Left renal pelvis (tissue), 4 donors: ENCODE data around the gene MYH9. TPM values are rescaled to one million over a fixed set of nuclear protein-coding genes. Genes with fewer than 3 reads are reported as not detected.
A peak's percentile ranks its signal among the peaks of the same experiment; 100 is the strongest.

Experiments
- DNase-seq, 4 donors: peaks; one replicate each; pipeline ENCODE4 v3.0.0-alpha.2; 2013; ENCODE audit warnings: low read depth in 4 of 4, low spot score in 3 of 4
- polyA plus RNA-seq, 4 donors: library from polyadenylated mRNA; unstranded; fragments of 120-200 nt; gene quantifications; one replicate each; pipeline ENCODE4 v1.2.1, GENCODE V29; 2013; ENCODE audit not compliant: insufficient read length in 4 of 4

The MYH9 gene
- polyA plus RNA-seq, 4 donors = 131 to 293 (median 286) TPM

DNA sequence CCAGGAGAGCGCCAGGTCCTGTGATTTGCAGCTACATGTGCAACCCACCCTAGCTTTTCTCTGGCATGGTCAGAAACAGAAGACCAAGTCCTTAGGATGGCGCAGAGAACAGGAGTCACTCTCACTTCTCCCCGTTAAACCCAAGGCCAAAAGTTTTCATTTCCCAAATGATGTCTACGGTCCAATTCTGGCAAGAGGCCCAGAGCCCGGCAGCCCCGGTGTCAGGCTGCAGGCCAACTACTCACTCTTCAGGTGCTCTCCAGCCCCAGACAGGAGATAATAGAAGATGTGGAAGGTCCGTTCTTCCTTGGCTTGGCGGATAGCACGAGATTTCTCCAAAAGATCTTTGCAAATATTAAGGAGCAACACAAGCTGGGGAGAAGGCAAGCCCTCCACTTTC is 67.2 kb downstream of the MYH9 start:
- DNase-seq = no peak

DNA sequence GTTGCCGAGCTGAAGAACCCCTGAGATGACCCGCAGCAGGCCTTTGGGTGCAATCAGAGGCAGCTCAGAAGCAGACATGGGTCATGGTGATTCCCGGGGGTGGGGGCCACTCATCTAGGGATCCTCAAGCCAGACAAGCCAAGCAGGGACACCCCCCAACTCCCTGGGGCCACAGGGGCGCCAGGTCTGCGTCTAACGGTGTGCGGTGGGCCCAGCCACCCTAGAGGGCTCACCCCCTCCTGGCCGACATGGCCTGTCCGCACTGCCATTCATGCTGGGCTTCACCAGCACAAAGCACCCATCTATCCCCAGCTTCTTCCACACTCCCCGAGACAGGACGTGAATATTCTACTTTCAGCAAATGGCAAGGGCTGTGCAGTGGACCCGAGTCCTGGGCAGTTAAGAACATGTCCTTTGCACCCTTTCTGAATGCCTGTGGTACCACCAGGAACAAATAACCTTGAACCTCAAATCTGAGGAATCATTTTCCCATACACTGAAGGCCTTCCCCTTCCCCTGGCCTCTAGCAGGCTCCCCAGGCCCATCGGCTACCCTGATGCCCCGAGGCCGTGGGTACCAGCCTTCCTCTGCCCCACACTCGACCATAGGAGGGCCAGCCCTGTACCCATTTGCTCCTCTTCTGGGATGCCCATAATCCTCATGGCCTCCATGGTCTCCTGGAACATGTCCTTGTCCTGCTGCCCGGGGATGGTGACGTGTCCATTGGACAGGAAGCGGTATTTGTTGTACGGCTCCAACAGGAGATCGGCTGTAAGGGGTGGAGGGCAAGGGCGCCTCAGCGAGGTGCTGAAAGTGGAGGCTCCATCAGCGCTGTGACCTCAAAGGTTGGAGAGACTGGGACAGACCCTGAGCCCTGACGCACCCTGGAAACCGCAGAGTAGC is 67.9 kb downstream of the MYH9 start:
- DNase-seq = no peak

DNA sequence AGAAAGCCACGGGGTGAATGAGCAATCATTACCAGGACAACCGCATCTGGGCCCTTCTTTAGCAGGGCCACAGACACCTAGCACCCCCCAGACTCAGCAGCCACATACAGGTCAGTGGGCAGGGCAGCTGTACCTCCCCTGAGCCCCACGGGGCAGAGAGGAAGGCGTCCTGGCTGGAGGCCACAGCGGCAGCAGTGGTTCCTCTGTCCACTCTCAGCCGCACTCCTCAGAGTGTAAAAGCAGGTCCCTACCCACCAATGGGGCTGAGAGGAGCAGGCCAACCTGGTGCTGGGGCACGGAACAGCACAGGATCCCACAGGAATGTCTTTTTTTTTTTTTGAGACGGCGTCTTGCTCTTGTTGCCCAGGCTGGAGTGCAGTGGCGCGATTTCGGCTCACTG is 69.3 kb downstream of the MYH9 start:
- no peak for DNase-seq

DNA sequence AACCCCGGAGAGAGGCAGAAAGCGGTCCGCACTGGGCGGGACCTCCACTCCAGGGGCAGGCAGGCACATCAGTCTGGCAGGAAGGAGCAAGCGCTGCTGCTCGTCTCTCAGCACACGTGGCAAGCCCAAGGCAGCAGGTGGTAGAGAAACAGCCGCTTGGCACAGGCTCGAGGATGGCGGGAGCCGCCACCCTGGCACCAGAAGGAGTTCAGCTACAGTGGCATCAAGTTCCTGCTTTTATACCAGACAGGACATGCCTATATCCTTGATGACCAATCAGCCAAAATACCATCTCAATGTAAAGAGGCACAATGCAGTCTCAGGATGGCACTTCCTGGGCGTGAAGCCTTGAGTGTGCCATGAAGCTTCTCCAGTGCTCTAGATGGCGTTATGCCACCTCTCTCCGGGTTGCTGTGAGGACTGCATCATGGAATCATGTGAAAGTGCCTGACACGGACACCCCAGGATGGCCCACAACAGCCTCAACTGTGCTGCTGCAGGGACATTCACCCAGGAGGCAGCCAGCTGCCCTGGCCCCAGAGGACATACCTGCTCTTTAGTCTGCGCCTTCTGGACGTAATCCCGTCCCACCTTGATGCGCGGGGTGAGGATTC is 70.0 kb downstream of the MYH9 start:
- DNase-seq = no peak

DNA sequence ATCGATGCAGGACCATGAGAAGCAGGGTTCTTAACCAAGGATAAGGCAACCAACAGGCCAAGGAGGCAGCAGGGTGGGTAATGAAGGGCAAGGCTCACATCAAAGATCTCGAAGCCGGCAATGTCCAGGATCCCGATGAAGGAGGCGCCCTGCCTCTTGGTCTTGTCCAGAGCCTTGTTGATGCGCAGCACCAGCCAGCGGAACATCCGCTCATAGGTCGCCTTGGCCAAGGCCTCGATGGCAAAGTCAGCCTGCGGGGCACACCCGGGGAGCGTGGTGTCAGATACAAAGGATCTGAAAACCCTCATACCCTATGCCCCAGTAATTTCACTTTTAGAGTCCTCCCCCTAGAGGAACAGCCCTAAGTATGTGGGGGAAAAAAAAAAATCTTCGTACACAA is 71.3 kb downstream of the MYH9 start:
- no peak for DNase-seq

DNA sequence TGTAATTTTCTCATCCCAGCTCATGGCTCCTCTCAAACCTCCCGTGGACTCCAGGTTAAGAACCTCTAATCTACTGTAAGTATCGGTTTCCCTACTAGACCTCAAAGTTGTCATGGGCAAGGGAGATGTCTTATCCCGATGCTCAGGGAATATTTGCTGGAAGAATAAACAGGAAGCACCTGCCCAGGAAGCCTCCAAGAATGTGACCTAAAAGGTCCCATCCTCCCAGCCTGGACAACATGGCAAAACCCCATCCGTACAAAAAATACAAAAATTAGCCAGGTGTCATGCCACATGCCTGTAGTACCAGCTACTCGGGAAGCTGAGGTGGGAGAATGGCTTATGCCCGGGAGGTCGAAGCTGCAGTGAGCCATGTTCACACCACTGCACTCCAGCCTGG is 72.4 kb downstream of the MYH9 start:
- no peak for DNase-seq

DNA sequence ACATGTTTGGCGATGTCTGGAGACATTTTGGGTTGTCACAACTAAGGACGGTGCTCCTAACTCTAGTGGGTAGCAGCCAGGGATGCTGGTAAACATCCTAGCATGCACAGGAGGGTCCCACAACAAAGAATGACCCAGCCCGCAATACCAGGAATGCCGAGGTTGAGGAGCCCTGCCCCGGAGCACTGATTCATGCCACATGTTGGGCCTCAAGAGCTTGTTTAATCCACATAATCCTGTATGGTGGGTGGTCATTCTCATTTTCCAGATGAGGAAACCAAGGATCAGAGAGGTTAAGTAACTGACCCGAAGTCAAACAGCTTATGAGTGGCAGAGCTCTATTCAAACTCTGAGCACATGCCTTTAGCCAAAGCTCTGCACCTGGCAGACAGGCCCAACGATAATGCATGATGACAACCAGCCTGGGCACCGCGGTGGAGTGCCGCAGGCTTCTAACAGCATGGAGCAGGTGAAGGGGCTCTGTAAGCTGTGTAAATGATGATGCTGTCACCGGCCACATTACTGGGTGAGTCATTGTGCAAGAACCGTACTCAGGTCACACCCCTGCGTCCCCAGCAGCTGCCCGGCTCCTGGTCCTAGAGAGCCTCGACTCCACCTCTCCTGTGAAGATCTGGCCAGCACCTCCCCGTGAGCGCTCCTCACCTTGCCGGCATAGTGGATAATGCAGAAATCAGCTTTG is 76.2 kb downstream of the MYH9 start:
- DNase-seq = no peak

DNA sequence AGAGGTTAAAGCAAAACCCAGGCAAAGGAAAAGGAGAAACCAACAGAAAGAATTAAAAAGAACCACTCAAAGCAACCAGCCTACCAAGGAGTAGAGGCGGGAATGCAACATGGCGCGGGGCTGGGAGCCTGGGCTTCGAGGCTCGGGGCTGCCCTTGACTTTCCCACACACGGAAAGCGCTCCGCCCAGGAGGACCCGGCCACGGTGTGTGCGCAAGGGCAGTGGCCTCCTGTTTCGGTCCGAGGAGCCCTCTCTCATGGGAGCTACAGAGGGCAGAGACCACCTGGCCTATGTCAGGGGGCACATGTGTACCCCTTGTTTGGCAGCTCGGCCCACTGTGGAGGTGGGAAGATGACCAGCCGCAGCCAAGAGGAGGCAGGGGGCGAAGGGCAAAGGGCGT is 78.9 kb downstream of the MYH9 start:
- no peak for DNase-seq

DNA sequence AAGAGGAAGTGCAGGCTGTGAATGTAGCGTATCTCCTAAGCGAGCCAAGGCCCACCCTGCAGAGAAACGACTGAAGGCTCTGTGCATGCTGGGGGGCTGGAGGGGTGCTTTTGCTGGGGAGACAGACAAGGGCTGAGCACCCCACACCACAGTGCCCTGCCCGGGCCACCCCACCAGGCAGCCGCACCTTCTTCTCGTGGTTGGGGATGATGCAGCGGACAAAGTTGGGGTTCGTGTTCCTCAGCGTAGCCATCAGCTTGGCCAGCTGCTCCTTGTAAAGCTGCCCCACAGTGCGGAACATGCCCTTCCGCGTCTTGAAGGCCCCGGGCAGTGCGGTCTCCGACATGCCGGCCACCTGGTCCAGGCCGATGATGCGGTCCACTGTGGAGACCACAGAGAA is 81.5 kb downstream of the MYH9 start:
- no peak for DNase-seq

DNA sequence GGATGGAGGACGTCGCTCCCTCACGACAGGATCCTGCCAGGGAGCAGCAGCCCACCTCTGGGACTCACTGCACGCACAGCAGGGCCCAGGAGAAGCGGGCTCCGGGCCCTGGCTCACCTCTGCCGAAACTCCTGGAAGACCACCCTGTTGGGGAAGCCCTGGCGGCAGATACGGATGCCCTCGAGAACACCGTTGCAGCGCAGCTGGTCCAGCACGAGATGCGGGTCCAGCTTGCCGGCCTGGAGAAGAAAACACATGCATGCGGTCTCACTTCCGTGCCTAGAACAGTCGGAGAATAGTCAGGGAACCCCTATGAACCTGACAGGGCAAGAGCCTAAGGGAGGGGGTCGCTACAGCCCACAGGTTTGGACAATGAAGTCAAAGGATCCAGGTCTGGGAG is 82.0 kb downstream of the MYH9 start:
- DNase-seq = no peak

DNA sequence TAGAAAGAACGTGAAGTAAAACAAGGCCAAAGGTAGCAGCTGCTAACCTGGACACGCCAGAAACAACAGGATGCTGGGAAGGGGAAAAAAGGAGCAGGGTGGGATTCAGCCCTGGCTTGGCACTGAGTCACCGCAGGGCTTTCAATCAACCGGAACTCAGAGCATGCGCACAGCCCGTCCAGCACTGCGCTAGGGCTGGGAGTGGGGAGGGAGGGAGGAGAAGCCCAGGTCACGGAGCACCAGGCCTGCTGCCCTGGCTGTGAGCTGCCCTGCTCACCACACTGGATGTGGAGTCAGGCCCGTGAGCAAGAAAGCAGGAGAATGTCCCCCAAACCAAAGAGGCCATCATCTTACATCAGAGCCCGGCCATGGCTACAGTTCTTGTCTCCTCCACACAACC is 83.3 kb downstream of the MYH9 start:
- DNase-seq = no peak

DNA sequence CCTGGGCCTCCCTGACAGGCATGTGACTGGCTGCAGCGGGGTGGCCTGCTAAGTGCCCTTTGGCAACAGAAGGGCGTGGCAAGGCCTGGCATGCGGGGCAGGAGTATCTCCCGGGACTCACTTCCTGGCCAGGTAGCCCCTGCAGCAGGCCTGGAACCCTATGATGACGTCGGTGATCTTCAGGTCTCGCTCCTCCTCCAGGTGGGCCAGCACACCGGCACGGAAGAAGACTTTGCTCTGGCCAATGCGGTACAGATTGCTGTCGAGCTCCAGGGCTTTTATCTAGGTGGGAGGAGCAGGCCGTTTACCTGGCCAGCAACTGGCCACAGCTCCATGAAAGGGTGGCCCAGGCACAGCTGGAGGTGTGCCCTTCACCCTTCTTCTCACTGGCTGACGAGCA is 83.9 kb downstream of the MYH9 start:
- DNase-seq = no peak

DNA sequence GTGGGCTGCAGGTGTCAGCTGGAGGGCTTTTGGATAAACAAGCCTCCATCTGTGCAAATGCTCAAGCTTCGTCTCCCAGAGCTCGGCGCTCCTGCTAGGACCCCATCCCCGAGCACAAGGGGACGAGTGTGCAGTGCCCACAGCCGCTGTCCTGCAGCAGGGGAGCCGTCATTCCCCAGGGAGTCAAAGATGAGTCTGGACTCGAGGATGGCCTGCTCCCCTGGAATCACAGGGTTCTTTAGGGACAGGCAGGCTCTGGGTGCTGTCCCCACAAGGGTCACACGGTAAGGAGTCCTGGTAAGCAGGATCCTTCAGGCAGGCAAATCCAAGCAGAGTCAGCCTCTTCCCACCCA is 84.7 kb downstream of the MYH9 start:
- DNase-seq = no peak

DNA sequence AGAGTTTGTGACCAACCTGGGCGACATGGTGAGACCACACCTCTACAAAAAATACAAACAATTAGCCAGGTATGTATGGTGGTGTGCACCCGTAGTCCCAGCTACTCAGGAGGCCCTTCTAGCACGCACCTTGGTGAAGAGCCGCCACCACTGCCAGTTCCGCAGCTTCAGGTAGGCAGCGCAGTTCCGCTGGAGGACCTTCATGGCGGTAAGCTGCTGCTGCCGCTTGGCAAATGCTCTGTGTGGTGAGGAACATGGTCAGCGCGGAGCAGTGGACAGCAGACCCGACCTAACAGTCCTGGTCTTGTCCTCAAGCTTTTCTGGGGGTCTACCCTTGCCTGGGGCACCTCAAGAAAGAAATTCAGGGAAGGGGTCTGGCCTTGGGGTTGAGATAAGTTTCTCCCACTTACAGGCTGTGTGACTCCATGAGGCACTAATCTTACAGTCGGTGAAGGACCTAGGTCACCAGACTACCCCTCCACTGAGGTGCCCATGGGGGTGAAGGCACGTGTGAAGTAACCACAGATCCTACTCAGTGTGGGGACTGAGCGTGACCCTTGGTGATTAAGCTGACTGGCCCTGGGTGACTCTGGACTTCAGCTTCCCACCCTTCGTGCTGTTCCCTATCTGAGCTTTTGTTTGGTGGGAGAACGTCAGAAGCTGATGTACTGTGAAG is 85.2 kb downstream of the MYH9 start:
- DNase-seq = no peak

DNA sequence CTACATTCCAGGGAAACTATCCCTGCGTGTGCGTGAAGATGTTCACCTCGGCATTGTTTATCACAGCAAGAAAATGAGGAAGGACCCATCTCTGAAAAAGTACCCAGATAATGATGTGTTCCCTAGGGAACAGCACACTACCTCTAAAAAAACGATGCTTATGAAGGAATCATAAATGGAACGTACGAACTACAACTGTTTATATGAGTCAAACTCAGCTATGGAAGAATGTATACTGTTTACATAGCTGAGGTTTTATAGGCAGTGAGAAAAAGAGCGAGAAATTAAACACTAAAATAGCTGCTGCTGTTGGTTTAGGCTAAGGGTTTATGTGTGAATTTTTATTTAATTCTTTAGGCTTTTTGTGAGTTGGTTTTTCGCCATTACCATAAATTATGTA is 85.9 kb downstream of the MYH9 start:
- no peak for DNase-seq

DNA sequence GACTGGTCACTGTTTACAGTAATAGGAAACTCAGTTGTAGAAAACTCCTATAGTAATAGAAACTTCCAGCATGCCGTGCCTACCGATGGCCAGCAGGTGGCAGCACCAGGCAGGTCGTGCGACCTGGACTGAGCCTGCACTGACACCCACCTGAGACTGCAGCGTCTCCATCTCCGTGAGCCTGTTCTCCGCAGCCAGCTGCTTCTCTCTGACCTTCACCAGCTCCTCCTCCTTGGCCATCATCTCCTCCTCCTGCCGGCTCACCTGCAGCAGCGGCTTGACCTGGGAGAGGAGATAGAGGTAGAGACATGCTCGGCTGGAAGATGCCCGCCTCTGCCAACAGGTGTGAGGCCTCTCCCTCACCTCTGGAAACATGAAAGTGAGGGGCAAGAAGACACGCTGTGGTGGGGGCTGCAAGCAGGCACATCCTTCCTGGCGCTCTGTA is 86.4 kb downstream of the MYH9 start:
- DNase-seq = peak in 2 of 4 donors; percentile 40 to 42

DNA sequence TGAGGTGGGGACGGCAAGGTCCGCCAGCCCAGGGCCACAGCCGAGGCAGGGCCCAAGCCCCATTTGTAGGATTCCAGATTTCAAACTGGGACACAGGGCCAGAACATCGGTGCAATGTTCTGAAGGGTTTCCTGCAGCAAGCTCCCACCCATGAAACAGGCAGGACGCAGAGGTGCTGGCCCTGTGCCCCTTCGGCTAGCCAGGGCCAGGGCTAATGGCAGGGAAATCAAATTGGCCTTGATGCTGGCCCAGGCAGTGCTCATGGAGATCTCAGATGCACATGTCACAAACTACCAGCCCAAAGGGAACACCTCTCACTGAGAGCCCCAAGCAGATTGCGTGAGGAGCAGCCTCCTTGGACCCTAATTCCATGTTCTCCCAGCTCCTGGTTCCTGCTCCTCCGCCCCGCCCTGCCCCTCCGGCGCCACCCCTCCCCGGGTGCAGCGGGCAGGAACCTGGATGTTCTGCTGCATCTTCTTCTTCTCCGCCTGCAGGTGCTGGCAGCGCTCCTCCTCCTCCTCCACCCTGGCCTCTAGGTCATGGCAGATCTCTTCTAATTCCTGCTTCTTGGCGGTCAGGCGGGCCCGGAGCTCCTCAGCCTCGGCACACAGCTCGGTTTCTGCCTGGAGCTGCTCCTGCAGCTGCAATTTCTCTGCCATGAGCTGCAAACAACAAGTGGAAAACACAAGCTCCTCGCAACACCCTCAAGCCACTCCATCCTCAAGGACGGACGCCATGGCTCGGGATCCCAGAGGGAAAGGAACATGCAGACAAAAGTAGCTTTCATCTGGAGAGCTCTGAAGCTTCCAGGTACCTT is 87.2 kb downstream of the MYH9 start:
- DNase-seq = no peak

DNA sequence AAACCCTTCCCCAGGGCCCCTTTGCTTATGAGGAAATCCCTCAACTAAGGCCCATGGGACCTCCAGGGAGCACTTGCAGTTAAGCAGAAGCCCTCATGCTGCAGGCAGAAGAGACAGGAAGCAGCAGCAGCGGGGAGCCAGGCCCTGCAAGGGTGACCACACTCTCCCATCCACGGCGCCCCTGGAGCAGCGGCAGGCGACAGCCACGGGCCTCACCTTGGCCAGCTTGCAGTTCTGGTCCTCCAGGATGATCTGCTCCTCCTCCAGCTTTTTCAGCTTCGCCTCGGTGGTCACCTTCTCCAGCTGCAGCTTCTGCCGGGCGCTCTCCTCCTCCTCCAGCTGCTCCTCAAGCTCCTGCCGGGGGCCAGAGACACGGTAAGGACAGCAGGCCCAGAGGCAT is 87.9 kb downstream of the MYH9 start:
- DNase-seq = no peak

DNA sequence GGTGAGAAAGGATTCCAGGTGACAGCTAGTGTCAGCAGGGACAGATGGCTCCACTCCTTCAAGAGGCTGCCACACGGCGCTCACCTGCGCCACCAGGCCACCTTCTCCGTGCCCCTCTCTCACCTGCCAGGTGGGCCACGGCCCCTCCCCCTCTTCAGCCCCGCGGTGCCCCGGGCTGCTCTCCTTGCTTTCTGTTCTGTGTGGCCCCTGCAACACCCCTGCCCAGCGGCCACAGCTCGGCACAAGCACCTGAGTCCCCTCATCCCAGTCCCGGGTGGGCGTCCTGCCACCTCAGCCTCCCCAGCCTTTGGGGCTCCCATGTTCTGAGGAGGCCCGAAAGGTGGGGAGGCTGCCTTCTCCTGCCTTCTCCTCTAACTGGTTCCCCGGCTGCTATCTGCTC is 88.5 kb downstream of the MYH9 start:
- no peak for DNase-seq

DNA sequence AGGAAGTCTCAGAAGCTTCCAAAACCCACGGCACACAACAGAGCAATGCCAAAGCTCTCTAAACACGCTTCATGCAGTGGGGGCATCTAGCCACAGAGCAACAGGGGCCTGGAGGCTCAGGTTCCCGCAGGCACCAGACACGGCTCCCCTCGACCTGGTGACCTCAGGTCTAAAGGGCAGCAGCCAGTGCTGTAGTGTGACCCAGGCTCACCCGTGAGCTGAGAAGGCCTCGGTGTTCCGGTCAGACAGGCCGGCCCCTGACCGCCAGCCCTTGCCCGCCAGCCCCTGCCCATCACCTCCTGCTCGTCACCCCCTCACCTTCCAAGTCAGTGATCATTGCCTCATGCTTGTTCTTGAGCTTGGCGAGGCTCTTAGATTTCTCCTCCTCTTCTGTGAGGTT is 89.2 kb downstream of the MYH9 start:
- no peak for DNase-seq
